Amniotic epithelial cell (primary cell): Measurements from ENCODE around the gene HPCAL1.

Experiments
- DNase-seq: peaks from one replicate; pipeline ENCODE4 v3.0.0-alpha.2; 2010; ENCODE audit warnings: low read depth

HPCAL1 gene

GRCh38 chr2:10337449-10338269 is 35.0 kb downstream of the HPCAL1 start:
- DNase-seq: no peak

DNA sequence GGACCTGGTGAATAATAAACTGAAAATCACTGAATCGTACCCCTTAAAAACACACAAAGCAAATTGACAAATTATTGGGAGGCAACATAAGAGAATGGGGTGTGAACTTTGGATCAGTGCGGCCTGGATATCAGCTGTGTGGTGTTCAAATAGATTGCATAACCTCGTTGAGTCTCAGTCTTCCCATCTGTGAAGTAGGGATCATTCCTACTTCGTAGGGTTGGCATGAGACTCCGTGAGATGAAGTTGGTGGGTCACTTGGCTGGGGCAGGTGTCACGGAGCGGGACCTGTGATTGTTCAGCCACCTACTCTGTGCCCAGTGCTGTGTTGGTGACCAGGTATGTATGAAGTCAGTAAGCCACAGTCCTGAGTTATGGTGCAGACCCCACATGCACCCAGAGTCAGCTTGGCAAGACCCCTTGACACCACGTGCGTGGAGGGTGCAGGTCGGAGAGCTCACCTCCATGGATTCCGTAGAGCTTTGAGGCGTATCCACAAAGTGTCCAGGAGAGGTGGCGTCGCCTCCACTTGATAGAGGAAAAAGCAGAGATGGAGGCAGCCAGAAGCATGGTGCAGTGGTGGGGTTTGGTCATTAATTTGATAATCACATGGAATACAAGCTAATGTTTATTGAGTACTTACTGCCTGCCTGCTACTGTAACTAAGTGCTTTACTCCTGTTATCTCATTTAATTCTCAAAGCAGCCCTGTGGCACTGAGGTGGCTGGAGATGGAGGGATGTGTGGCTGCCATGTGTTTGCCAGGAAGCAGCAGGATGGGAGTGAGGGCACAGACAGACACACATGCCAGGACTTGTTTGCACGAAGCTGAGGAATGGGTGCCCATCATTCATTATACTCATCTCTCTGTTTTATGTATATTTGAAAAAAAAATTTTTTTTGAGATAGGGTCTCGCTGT is 35.8 kb downstream of the HPCAL1 start:
- DNase-seq: no peak

- peak; percentile 86 for DNase-seq
Measured at GRCh38 chr2:10339647-10340592, 37.2 kb downstream of the HPCAL1 start.

DNA sequence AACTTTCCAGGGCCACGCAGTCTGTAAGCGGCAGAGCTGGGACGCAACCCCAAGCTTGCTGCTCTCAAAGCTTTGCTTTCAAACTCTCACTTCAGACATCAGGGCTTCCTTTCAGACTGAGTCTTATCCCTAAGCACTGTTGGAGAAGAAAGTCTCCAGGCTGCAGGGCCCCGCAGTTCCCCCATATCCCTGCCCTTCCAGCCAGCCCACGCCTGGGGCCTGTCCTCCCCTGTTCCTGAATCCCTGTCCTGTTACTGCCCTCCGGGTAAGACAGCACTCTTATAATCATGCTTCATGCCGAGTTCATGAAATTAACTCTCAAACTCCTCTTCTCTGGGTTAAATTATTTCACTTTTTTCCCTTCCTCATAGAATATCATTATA is 37.9 kb downstream of the HPCAL1 start:
- DNase-seq: no peak

- DNase-seq: peak; percentile 26
Measured at GRCh38 chr2:10341193-10341592, 38.5 kb downstream of the HPCAL1 start.

GRCh38 chr2:10342245-10342951 is 39.7 kb downstream of the HPCAL1 start:
- no peak for DNase-seq

DNA sequence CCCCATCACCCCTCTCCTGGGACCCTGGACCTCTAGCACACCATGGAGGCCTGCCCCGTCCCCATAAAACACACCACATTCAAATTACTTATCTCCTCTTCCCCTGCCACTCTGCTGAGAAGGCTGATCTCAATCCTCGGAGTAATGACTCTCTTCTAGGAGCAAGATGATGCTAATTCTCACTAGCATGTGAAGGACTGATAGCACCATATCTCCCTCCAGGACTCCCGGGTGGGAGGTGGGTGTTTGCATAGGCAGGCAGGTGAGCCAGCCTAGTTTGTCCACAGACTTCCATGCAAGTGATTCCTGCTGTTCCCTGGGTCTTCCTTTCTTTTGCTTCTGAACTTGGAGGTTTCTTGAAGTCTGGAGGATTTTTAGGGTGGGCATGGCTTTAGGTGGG is 40.5 kb downstream of the HPCAL1 start:
- no peak for DNase-seq

DNA sequence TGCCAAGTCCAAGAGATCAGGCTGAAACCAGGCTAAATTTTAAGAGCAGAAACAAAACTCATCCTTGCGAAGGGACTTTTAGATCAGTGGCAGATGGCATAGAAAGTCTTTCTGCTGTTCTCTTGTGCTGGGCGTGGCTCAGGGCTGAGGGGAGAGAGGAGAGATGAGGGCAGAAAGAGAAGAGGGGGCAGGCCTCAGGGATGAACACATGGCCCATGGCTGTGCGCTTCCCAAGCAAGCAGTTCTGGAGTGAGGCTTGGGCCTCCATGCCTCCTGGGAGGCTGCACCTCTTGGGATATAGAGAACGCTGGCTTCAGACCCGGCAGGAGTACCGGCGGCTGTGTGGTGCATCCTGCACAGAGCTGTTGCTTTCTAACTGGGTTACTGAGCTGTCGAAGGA is 41.0 kb downstream of the HPCAL1 start:
- DNase-seq: no peak

DNA sequence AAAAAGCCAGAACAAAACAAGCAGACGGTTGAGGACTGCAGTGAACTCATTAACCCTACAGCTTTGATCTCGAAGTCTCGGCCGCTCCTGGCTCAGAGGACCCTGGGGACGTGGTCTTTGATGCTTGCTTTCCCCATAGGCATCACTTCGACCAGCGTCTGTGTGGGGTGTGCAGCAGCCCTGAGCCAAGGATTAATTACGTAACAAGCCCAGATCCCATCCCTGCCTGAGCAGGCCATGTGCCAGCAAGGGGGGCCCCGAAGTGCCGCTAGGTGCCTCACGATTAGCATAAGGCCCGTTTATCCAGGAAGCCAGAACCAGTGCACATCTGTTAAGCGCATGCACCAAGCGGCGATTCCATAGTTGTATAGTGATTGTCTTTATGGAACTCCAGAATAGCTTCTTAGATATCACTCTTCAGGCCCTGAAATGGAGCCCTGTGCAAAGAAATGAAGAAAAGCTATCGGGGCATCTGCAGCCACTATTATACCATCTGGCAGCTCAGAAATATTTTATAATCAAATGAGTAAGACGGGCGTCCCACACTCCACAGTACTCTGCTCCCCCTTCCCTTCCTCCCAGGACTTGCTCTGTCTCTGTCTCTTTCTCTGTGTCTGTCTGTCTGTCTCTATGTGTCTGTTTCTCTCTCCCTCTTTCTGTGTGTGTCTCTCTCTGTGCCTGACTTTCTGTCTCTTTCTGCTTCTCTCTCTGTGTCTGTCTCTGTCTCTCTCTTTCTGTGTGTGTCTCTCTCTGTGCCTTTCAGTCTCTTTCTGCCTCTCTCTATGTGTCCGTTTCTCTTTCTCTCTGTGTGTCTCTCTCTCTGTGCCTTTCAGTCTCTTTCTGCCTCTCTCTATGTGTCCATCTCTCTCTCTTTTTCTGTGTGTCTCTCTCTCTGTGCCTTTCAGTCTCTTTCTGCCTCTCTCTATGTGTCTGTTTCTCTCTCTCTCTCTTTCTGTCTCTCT is 41.7 kb downstream of the HPCAL1 start:
- peak; percentile 11 for DNase-seq

DNA sequence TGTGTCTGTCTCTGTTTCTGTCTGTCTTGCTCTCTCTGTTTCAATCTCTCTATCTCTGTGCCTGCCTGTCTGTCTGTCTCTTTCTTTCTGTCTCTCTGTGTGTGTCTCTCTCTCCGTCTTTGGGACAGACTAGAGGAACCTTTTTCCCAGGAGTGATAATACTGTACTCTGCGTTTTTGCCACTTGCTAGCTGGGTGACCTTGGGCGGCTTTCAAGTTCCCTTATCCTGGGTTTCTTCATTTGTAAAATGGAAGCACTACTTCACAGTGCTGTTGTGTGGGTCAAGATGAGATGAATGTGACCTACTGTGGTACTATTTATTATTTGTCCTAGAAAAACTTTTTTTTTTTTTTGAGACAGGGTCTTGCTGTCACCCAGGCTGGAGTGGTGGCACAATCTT is 42.4 kb downstream of the HPCAL1 start:
- no peak for DNase-seq

- no peak for DNase-seq
Measured at GRCh38 chr2:10345813-10346212, 43.1 kb downstream of the HPCAL1 start.

GRCh38 chr2:10346929-10347561 is 44.3 kb downstream of the HPCAL1 start:
- DNase-seq: no peak

- no peak for DNase-seq
Measured at GRCh38 chr2:10347562-10347948, 44.9 kb downstream of the HPCAL1 start.

GRCh38 chr2:10348891-10349290 is 46.2 kb downstream of the HPCAL1 start:
- no peak for DNase-seq

DNA sequence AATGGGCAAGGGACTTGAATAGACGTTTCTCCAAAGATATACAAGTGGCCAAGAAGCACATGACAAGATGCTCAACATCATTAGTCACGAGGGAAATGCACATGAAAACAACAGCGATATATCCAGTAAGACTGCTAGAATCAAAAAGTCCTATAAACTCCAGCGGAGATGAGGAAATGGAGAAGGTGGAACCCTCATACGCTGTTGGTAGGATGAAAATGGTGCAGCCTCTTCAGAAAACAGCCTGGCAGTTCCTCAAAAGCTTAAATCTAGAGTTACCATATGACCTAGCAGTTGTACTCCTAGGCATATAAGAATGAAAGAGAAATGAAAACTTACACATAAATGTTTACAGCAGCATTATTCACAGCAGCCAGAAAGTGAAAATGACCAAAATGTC is 48.1 kb downstream of the HPCAL1 start:
- DNase-seq: no peak

- no peak for DNase-seq
Measured at GRCh38 chr2:10352361-10352760, 49.7 kb downstream of the HPCAL1 start.

DNA sequence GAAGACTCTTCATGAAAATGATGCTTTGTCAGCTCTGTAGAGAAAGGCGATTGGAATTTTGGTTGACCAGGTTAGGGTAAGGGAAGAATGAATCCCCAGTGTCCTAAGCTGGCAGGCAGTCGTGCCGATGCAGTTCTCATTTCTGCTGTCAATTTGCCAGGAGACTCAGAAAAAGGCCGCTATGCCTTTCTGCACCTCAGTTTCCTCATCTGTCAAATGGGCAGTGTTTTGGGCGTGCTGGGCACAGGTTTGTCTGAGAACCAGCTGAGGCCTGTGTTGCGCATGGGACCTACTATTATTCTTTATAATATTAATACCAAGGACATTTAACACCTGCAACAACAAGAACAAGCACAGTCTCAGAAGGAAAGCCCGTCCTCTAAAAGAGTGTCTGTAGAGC is 50.3 kb downstream of the HPCAL1 start:
- DNase-seq: no peak

GRCh38 chr2:10353931-10354330 is 51.2 kb downstream of the HPCAL1 start:
- no peak for DNase-seq

GRCh38 chr2:10354399-10354798 is 51.7 kb downstream of the HPCAL1 start:
- DNase-seq: no peak
